C1 segment of cervical spinal cord (tissue), 14 donors: ENCODE data around the gene BAHCC1.
"Not testable (repeated sequence)": the region's sequence is repeated elsewhere in the genome, so short reads cannot be mapped to it uniquely, and the experiment has no call there.

Experiments
- DNase-seq, 14 donors: peaks; one replicate each; lab custom pipeline; 2025; lab: John Stamatoyannopoulos, UW

BAHCC1 gene

GRCh38 chr17:81394921-81395599 lies at the start of gene BAHCC1:
Gene BAHCC1 (plus strand): TSS chr17:81395457. CDS start chr17:81399740, 4,283 bp downstream.
- DNase-seq = peak; percentile 93 to 100 (median 99)

- peak; percentile 93 to 99 (median 97) for DNase-seq
Measured at GRCh38 chr17:81346090-81346907, 49.0 kb upstream of the BAHCC1 start.

DNA sequence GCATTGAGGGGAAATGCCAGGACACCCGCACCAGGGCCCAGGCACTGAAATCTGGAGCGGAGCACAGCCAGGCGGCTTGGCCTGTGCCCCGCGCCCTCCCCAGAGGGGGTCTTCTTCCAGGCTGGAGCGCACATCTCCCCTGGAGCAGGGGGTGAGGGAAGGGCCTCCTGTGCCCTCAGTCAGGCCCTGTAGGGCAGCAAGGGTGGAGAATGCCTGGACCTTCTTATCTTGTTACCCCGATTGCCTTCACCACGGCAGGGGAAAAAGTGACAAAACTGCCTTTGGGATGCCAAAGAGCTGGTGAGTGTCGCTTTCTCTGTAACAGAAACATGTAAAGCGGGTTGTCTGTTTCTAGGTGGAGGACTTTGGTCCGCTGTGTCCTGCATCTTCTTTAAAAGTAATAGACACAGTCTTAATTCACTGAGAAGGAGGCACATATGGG lies 48.3 kb upstream of the BAHCC1 start:
- DNase-seq = peak in 1 of 14 donors; percentile 21

- no peak for DNase-seq
Measured at GRCh38 chr17:81347437-81347836, 47.8 kb upstream of the BAHCC1 start.

- no peak for DNase-seq
Measured at GRCh38 chr17:81348097-81349055, 46.9 kb upstream of the BAHCC1 start.

DNA sequence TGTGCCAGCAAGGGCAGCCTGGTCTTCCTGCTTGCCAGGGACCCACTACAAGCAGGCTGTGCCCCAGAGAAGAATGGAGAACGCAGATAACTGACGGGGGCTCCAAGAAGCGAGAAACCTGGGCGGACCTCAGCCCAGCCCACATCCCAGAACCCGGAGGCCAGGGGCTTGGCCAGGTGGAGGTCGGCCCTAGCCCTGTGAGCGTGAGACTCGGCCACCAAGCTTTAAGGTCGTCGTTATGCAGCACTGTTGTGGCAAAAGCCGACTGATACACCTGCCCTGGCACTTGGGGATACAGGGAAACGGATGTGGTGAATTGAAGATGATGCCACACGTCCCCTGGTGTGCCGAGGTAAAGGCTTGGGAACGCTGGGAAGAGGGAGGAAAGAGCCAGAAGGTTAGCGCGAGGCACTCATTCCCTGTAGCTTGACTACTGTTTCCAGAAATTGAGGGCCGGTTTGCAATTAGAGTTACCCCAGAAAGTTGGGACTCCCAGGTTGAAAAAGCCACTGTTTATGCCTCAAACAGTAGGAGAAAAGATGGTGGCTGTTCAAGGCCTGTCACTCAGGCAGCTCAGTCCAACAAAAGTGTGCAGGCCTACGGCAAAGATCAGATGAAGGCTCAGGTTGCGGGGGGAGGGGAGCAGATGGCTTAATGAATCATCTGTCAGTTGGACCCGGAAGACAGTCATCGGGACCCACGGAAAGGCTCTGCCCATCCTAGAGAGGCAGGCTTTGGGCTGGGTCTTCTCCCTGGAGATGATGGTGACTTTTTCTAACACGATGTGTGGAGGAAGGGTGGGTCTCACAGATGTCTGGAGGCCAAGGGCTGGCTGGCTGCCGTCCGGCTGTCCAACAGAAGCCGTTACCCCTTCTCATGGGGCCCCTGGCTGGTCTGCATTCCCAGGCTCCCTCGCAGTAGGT lies 45.6 kb upstream of the BAHCC1 start:
- DNase-seq = no peak

DNA sequence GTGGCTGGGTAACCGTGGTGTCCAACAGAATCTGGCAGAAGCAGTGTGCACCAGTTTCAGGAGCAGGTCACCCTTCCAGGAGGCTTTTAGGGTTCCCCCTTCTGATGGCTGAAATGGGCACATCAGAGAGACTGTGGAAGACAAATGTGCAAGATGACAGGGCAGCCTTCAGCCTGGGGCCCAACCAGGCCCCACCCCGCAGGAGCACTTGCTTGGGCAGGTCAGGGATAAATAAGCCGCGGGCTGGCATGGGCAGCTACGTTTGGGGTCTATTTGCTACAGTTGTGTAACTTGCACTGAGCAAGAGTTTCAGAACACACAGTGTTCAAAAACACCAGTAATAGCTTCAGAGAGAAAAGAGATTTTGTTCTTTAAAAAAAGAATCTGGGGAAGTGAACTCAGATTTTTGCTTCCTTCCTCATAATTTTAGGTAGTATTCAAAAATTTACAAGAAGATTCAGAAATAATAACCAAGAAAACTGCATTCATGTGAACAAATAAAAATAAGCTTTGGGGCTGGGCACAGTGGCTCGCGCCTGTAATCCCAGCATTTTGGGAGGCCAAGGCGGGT lies 44.9 kb upstream of the BAHCC1 start:
- DNase-seq = no peak

GRCh38 chr17:81351329-81352052 lies 43.8 kb upstream of the BAHCC1 start:
- not testable (repeated sequence) for DNase-seq

DNA sequence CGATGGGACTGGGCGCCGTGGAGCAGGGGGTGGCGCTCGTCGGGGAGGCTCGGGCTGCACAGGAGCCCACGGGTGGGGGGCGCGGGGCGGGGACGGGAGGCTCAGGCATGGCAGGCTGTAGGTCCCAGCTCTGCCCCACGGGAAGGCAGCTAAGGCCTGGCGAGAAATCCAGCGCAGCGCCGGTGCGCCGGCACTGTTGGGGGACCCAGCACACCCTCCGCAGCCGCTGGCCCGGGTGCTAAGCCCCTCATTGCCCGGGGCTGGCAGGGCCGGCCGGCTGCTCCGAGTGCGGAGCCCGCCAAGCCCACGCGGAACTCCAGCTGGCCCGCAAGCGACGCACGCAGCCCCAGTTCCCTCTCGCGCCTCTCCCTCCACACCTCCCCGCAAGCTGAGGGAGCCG lies 43.2 kb upstream of the BAHCC1 start:
- DNase-seq = not testable (repeated sequence)

DNA sequence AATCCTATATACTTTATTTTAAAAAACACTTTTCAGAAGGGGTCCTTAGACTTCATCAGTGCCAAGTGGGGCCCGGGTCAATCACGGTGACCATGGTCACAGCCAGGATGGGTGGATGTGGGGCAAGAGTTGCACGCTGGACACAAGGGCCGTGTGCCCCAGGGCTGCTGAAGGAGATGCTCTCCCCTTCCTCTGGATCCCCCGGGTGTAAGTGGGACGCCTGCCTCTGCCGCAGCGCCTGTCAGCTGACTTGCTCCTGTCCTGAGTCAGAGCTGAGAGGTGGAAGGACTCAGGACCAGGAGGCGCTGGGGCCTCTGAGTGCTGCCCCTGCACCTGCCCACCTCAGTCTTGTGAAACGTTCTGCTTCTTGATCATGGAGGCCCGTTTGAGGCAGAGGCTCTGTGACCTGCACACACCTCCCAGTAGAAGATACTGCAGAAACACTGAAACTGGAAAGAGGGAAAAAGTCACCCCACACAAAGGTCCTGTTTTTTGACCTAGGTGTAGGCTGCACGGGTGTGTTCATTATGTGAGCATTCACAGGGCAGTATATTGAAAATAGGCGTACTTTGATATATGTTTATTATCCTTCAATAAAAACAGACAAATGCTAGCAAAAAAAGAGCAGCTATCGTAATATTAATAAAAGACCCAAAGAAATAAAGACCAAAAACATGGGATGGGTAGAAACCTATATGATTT lies 40.9 kb upstream of the BAHCC1 start:
- DNase-seq = no peak

DNA sequence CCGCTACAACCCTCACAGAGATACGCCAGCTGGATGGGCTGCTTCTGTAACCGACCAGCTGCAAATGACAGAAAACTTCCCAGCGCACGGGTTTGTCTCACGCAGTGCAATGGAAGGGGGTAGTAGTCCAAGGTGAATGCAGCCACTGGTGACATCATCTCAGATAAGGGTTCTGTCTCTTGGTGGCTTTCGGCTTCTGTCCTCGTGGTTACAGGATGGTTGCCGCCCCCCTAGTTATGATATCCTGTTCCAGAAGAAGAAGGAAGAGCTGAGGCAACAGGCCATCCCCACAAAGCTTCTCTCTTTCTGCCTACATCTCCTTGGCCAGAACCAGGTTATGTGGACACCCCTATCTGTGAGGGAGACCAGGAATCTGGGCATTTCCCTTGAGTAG lies 40.3 kb upstream of the BAHCC1 start:
- DNase-seq = no peak

GRCh38 chr17:81359218-81359617 lies 36.0 kb upstream of the BAHCC1 start:
- no peak for DNase-seq

DNA sequence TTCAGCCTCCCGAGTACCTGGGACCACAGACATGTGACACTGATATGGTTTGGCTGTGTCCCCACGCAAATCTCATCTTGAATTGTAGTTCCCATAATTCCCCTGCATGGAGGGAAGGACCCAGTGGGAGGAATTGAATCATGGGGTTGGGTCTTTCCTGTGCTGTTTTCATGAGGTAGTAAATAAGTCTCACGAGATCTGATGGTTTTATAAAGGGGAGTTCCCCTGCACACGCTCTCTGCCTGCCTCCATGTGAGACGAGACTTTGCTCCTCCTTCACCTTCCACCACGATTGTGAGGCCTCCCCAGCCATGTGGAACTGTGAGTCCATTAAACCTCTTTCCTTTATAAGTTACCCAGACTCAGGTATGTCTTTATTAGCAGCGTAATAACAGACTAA lies 33.3 kb upstream of the BAHCC1 start:
- DNase-seq = not testable (repeated sequence)

- DNase-seq = no peak
Measured at GRCh38 chr17:81364278-81365147, 30.7 kb upstream of the BAHCC1 start.

DNA sequence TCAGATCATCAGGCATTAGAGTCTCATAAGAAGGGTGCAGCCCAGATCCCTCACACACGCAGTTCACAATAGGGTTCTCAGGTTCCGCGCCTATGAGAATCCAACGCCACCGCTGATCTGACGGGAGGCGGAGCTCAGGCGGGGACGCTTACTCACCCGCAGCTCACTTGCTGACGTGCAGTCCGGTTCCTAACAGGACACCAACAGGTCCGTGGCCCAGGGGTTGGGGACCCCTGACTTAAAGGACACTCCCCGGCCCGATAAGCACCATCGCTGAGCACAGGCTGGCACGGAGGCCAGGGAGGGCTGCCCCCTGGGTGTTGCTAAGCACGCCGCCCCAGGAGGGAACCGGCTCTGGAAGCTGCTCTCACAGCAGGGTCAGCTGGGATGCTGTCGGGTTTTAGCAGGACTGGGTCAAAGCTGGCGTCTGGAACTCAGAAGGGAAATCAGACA lies 30.1 kb upstream of the BAHCC1 start:
- peak in 2 of 14 donors; percentile 14 to 18 for DNase-seq

GRCh38 chr17:81365601-81366585 lies 29.4 kb upstream of the BAHCC1 start:
- no peak for DNase-seq

- no peak for DNase-seq
Measured at GRCh38 chr17:81366648-81367047, 28.6 kb upstream of the BAHCC1 start.
